Memory B cell (primary cell): ENCODE results near the gene IP6K3.

ENCODE experiments used
- ATAC-seq: fragments of 150-1000 bp; cut with Tn5 transposase; 2 replicates; pipeline ENCODE4 v1.10.0; 2021; ENCODE audit warnings: low read depth, mild to moderate bottlenecking, moderate library complexity
- DNase-seq, 2 donors: peaks; one replicate each; pipeline ENCODE4 v3.0.0; 2022; ENCODE audit warnings: low spot score in 2 of 2
- H3K27ac Mint-ChIP-seq: one replicate; pipeline ENCODE4 v1.8.0; 2022; ENCODE audit warnings: mild to moderate bottlenecking, moderate library complexity, mixed read lengths
- H3K27me3 Mint-ChIP-seq: one replicate; pipeline ENCODE4 v1.8.0; 2022; ENCODE audit warnings: mixed read lengths
- H3K36me3 Mint-ChIP-seq: one replicate; pipeline ENCODE4 v1.8.0; 2022; ENCODE audit warnings: mild to moderate bottlenecking, mixed read lengths
- H3K4me1 Mint-ChIP-seq: one replicate; pipeline ENCODE4 v1.8.0; 2022; ENCODE audit warnings: mixed read lengths
- H3K4me3 Mint-ChIP-seq: one replicate; pipeline ENCODE4 v1.8.0; 2022; ENCODE audit warnings: mild to moderate bottlenecking, moderate library complexity, mixed read lengths
- H3K9me3 Mint-ChIP-seq: one replicate; pipeline ENCODE4 v1.8.0; 2022; ENCODE audit warnings: mixed read lengths

IP6K3 gene

GRCh38 chr6:33710296-33711121, 36.2 kb downstream of the IP6K3 start:
- peaks cover 23% of the 10 kb centered on the region for H3K4me1 Mint-ChIP-seq
- H3K4me3 Mint-ChIP-seq, result peak overlapping the region; percentile 99
- H3K36me3 Mint-ChIP-seq, result peaks cover 12% of the 10 kb centered on the region
- ATAC-seq (no peak), DNase-seq (no peak)
- H3K9me3 Mint-ChIP-seq, result no peaks in the 10 kb centered on the region
- peak overlapping the region; percentile 98 for H3K27ac Mint-ChIP-seq
- H3K27me3 Mint-ChIP-seq, result no peaks in the 10 kb centered on the region

- no peak for ATAC-seq
- Mint-ChIP-seq H3K4me1 (peaks cover 24% of the 10 kb centered on the region), H3K4me3 (no peak overlapping the region), H3K9me3 (no peaks in the 10 kb centered on the region), H3K27ac (no peak overlapping the region), H3K27me3 (no peaks in the 10 kb centered on the region), H3K36me3 (peaks cover 12% of the 10 kb centered on the region)
- DNase-seq, result no peak
Observed at GRCh38 chr6:33709605-33710295, 37.0 kb downstream of the IP6K3 start.

- DNase-seq (no peak), ATAC-seq (no peak)
- Mint-ChIP-seq H3K4me1 (peaks cover 27% of the 10 kb centered on the region), H3K9me3 (no peaks in the 10 kb centered on the region), H3K4me3 (no peak overlapping the region), H3K36me3 (peaks cover 12% of the 10 kb centered on the region), H3K27ac (no peak overlapping the region), H3K27me3 (no peaks in the 10 kb centered on the region)
Observed at GRCh38 chr6:33708516-33709204, 38.0 kb downstream of the IP6K3 start.

- H3K4me1 Mint-ChIP-seq, result peaks cover 27% of the 10 kb centered on the region
- H3K27me3 Mint-ChIP-seq, result no peaks in the 10 kb centered on the region
- ATAC-seq (no peak), DNase-seq (no peak)
- no peaks in the 10 kb centered on the region for H3K9me3 Mint-ChIP-seq
- H3K4me3 Mint-ChIP-seq, result no peak overlapping the region
- no peak overlapping the region for H3K27ac Mint-ChIP-seq
- H3K36me3 Mint-ChIP-seq, result peaks cover 14% of the 10 kb centered on the region
Observed at GRCh38 chr6:33707771-33708170, 38.9 kb downstream of the IP6K3 start.

GRCh38 chr6:33705955-33706725, 40.6 kb downstream of the IP6K3 start:
- Mint-ChIP-seq H3K27ac (no peak overlapping the region), H3K36me3 (peaks cover 14% of the 10 kb centered on the region), H3K27me3 (no peaks in the 10 kb centered on the region)

GRCh38 chr6:33705268-33705885, 41.3 kb downstream of the IP6K3 start:
- peaks cover 26% of the 10 kb centered on the region for H3K4me1 Mint-ChIP-seq
- no peak overlapping the region for H3K27ac Mint-ChIP-seq
- no peak overlapping the region for H3K4me3 Mint-ChIP-seq
- H3K27me3 Mint-ChIP-seq, result no peaks in the 10 kb centered on the region
- ATAC-seq, result no peak
- no peaks in the 10 kb centered on the region for H3K9me3 Mint-ChIP-seq
- peaks cover 14% of the 10 kb centered on the region for H3K36me3 Mint-ChIP-seq
- no peak for DNase-seq

More at GRCh38 chr6:33705955-33706725, 40.6 kb downstream of the IP6K3 start:
- no peak for ATAC-seq
- no peak for DNase-seq
- peaks cover 27% of the 10 kb centered on the region for H3K4me1 Mint-ChIP-seq
- no peak overlapping the region for H3K4me3 Mint-ChIP-seq
- no peaks in the 10 kb centered on the region for H3K9me3 Mint-ChIP-seq

GRCh38 chr6:33704215-33705066, 42.3 kb downstream of the IP6K3 start:
- H3K27ac Mint-ChIP-seq, result no peak overlapping the region

GRCh38 chr6:33702345-33702977, 44.2 kb downstream of the IP6K3 start:
- DNase-seq (no peak), ATAC-seq (peak; percentile 62)
- H3K36me3 Mint-ChIP-seq, result peaks cover 5% of the 10 kb centered on the region
- H3K4me1 Mint-ChIP-seq, result peaks cover 29% of the 10 kb centered on the region
- no peak overlapping the region for H3K4me3 Mint-ChIP-seq
- H3K27ac Mint-ChIP-seq, result no peak overlapping the region
- H3K9me3 Mint-ChIP-seq, result no peaks in the 10 kb centered on the region
- no peaks in the 10 kb centered on the region for H3K27me3 Mint-ChIP-seq

More at GRCh38 chr6:33704215-33705066, 42.3 kb downstream of the IP6K3 start:
- no peak overlapping the region for H3K4me3 Mint-ChIP-seq
- peaks cover 25% of the 10 kb centered on the region for H3K4me1 Mint-ChIP-seq
- H3K27me3 Mint-ChIP-seq, result no peaks in the 10 kb centered on the region
- peaks cover 14% of the 10 kb centered on the region for H3K36me3 Mint-ChIP-seq
- H3K9me3 Mint-ChIP-seq, result no peaks in the 10 kb centered on the region
- ATAC-seq (no peak), DNase-seq (no peak)

GRCh38 chr6:33700391-33701050, 46.2 kb downstream of the IP6K3 start:
- Mint-ChIP-seq H3K27me3 (no peaks in the 10 kb centered on the region), H3K4me1 (peaks cover 46% of the 10 kb centered on the region), H3K36me3 (peaks cover 2% of the 10 kb centered on the region), H3K4me3 (peak overlapping the region; percentile 53), H3K9me3 (no peaks in the 10 kb centered on the region), H3K27ac (peak overlapping the region; percentile 63)
- peak; percentile 71 to 76 for DNase-seq
- peak; percentile 66 for ATAC-seq

GRCh38 chr6:33699739-33700138, 47.0 kb downstream of the IP6K3 start:
- peaks cover 2% of the 10 kb centered on the region for H3K36me3 Mint-ChIP-seq
- no peak for DNase-seq
- no peak for ATAC-seq
- peaks cover 46% of the 10 kb centered on the region for H3K4me1 Mint-ChIP-seq
- no peak overlapping the region for H3K4me3 Mint-ChIP-seq
- no peaks in the 10 kb centered on the region for H3K9me3 Mint-ChIP-seq
- H3K27me3 Mint-ChIP-seq, result no peaks in the 10 kb centered on the region
- peak overlapping the region; percentile 53 for H3K27ac Mint-ChIP-seq

- H3K9me3 Mint-ChIP-seq, result no peaks in the 10 kb centered on the region
- ATAC-seq (no peak), DNase-seq (no peak)
- peak overlapping the region; percentile 53 for H3K27ac Mint-ChIP-seq
- H3K36me3 Mint-ChIP-seq, result peaks cover 2% of the 10 kb centered on the region
- peaks cover 42% of the 10 kb centered on the region for H3K4me1 Mint-ChIP-seq
- H3K4me3 Mint-ChIP-seq, result peak overlapping the region; percentile 34
- no peaks in the 10 kb centered on the region for H3K27me3 Mint-ChIP-seq
Observed at GRCh38 chr6:33699131-33699530, 47.6 kb downstream of the IP6K3 start.

- Mint-ChIP-seq H3K4me1 (peaks cover 42% of the 10 kb centered on the region), H3K9me3 (no peaks in the 10 kb centered on the region), H3K27ac (peak overlapping the region; percentile 53), H3K27me3 (no peaks in the 10 kb centered on the region), H3K4me3 (no peak overlapping the region), H3K36me3 (peaks cover under 1% of the 10 kb centered on the region)
- no peak for DNase-seq
- no peak for ATAC-seq
Observed at GRCh38 chr6:33698494-33698893, 48.2 kb downstream of the IP6K3 start.
